GM12878 (cell line): ENCODE results near the gene C5orf52. TPM values are rescaled to one million over a fixed set of nuclear protein-coding genes. Genes with fewer than 3 reads are reported as not detected.

ENCODE experiments used
- ATAC-seq: fragments of 200-7000 bp; cut with Tn5 transposase; 3 replicates; pipeline ENCODE4 v1.9.1; 2020; ENCODE audit warnings: mild to moderate bottlenecking, moderate library complexity
- BruUV-seq: library from RNA; stranded (reverse); fragments of 400-500 nt; replicated peaks from 2 replicates; lab custom pipeline; 2021; lab: Mats Ljungman, UMichigan
- CTCF ChIA-PET: fragments of 300-600 bp; sonication (Branson Sonifier 250); formaldehyde crosslinking; extraction: SDS; loops from one replicate; lab custom pipeline; 2021; ENCODE audit warnings: inconsistent platforms; lab: Yijun Ruan, JAX
- POLR2A ChIA-PET: fragments of 350-600 bp; formaldehyde crosslinking; extraction: SDS; loops from one replicate; lab custom pipeline; 2021; ENCODE audit warnings: inconsistent platforms; lab: Charles Lee
- RAD21 ChIA-PET: fragments of 300-600 bp; sonication (Branson Sonifier 250); formaldehyde crosslinking; loops from one replicate; lab custom pipeline; 2023; ENCODE audit warnings: antibody characterized with exemption; ENCODE audit not compliant: unreplicated experiment; lab: Charles Lee
- SMC1A ChIA-PET: fragments of 300-600 bp; sonication (Branson Sonifier 250); formaldehyde crosslinking; loops from one replicate; lab custom pipeline; 2023; ENCODE audit not compliant: unreplicated experiment, uncharacterized antibody; lab: Charles Lee
- DNase-seq: peaks from one replicate; pipeline ENCODE4 v3.0.0-alpha.2; 2011; ENCODE audit warnings: low read depth, low spot score
- FAIRE-seq: peaks from 3 replicates; lab custom pipeline; 2011; peaks lifted over from hg19 to GRCh38; lab: Jason Lieb, UNC
- H2AFZ ChIP-seq: 2 replicates; pipeline ENCODE4 v1.6.0; 2011; ENCODE audit warnings: low read depth, low read length, control low read depth; ENCODE audit not compliant: control insufficient read depth
- H3K27ac ChIP-seq: 2 replicates; pipeline ENCODE4 v1.5.1; 2011; ENCODE audit warnings: control low read depth; ENCODE audit not compliant: control insufficient read depth, insufficient read depth
- H3K27me3 ChIP-seq, 2 experiments: replicated peaks in 1 of 2; 2 replicates each; pipeline versions ENCODE4 v1.6.0 to v1.6.1; 2011; ENCODE audit warnings: low read length in 1 of 2; ENCODE audit not compliant: control insufficient read depth in 2 of 2, insufficient read depth in 2 of 2
- H3K36me3 ChIP-seq, 2 experiments: 2 replicates each; pipeline ENCODE4 v1.5.1; 2011; ENCODE audit warnings: low read length in 1 of 2; ENCODE audit not compliant: control insufficient read depth in 2 of 2, insufficient read depth in 2 of 2
- H3K4me1 ChIP-seq: 2 replicates; pipeline ENCODE4 v1.6.1; 2011; ENCODE audit warnings: mild to moderate bottlenecking, low read length, moderate library complexity, mixed read lengths; ENCODE audit not compliant: control insufficient read depth, insufficient read depth
- H3K4me2 ChIP-seq: 2 replicates; pipeline ENCODE4 v1.6.0; 2011; ENCODE audit warnings: control low read depth; ENCODE audit not compliant: control insufficient read depth, insufficient read depth
- H3K4me3 ChIP-seq: fragments of 200-600 bp; sonication (generic); 2 replicates; pipeline ENCODE4 v1.5.1; 2016
- H3K79me2 ChIP-seq: 2 replicates; pipeline ENCODE4 v1.6.0; 2011; ENCODE audit warnings: low read length; ENCODE audit not compliant: control insufficient read depth, insufficient read depth
- H3K9ac ChIP-seq: 2 replicates; pipeline ENCODE4 v1.8.0; 2011; ENCODE audit warnings: low read length, control low read depth, mixed read lengths; ENCODE audit not compliant: control insufficient read depth, insufficient read depth
- H3K9me3 ChIP-seq: replicated peaks from 3 replicates; pipeline ENCODE4 v1.5.1; 2011; ENCODE audit warnings: mild to moderate bottlenecking, low read length; ENCODE audit not compliant: control insufficient read depth, insufficient read depth
- H4K20me1 ChIP-seq: 2 replicates; pipeline ENCODE4 v1.6.0; 2011; ENCODE audit not compliant: control insufficient read depth, insufficient read depth
- BRCA1 ChIP-seq: IDR thresholded peaks from 2 replicates; pipeline ENCODE4 v1.6.1; 2011; ENCODE audit warnings: low read depth, low read length, improper control_type of control experiment
- CBX3 ChIP-seq: fragments of 200-600 bp; sonication (generic); IDR thresholded peaks from 2 replicates; pipeline ENCODE4 v1.6.1; 2016; ENCODE audit warnings: low read depth, borderline replicate concordance
- EZH2 ChIP-seq: IDR thresholded peaks from 2 replicates; pipeline ENCODE4 v1.6.1; 2012; ENCODE audit warnings: low read depth, mild to moderate bottlenecking, control low read depth, inconsistent platforms, low read length, borderline replicate concordance; ENCODE audit not compliant: control insufficient read depth
- RUNX3 ChIP-seq: IDR thresholded peaks from 2 replicates; pipeline ENCODE4 v1.6.1; 2012; ENCODE audit warnings: low read length, inconsistent platforms
- TCF3 ChIP-seq: IDR thresholded peaks from 2 replicates; pipeline ENCODE4 v1.6.1; 2012; ENCODE audit warnings: low read depth, mild to moderate bottlenecking, low read length, borderline replicate concordance; ENCODE audit not compliant: insufficient read depth
- ZNF217 ChIP-seq: fragments of 450-650 bp; IDR thresholded peaks from 2 replicates; pipeline ENCODE4 v1.6.1; 2017; ENCODE audit warnings: antibody characterized with exemption, mild to moderate bottlenecking
- ZNF622 ChIP-seq: fragments of 450-650 bp; IDR thresholded peaks from 2 replicates; pipeline ENCODE4 v1.6.1; 2017; ENCODE audit warnings: mild to moderate bottlenecking, inconsistent platforms
- WGBS: methylation state at CpG from one replicate; pipeline ENCODE4 v1.1.6; 2016; ENCODE audit warnings: low lambda C conversion rate; ENCODE audit not compliant: insufficient replicate concordance, insufficient coverage; ENCODE audit errors: missing lambda C conversion rate; 5-methylcytosine and 5-hydroxymethylcytosine counted together
- in situ Hi-C: fragments of 300-500 bp; cut with MboI; formaldehyde crosslinking; loops from 9 replicates; pipeline ENCODE4 v1.14.3; 2018; ENCODE audit warnings: mixed read lengths
- intact Hi-C: fragments of 100-400 bp; cut with micrococcal nuclease; formaldehyde crosslinking; loops from one replicate; pipeline ENCODE4 v1.14.2; 2022; ENCODE audit not compliant: unreplicated experiment
- polyA plus RNA-seq, 11 experiments: library from polyadenylated mRNA; depleted of rRNA in 4 of 11; unstranded in 6 of 11; stranded (reverse) in 5 of 11; fragments of >200 nt; fragmentation: Nextera tagmentation in 4 of 11; fragmentation: Illumina TruSeq in 1 of 11; extraction: Ambion mirVana in 4 of 11; extraction: Trizol in 1 of 11; gene quantifications; 1 replicate in 1 of 11; 2 replicates in 10 of 11; pipeline versions ENCODE4 v1.2.1 to v1.2.3, GENCODE V29; 2011 to 2016; ENCODE audit warnings: inconsistent platforms in 2 of 11, missing spikeins in 2 of 11, low read depth in 1 of 11
- total RNA-seq, 4 experiments: library from RNA; depleted of rRNA in 3 of 4; stranded (reverse); fragments of >200 nt in 3 of 4; fragmentation: Illumina TruSeq in 1 of 4; extraction: Trizol in 1 of 4; gene quantifications; 2 replicates each; pipeline versions ENCODE4 v1.2.1 to v1.2.3, GENCODE V29; 2013 to 2021
- TF ChIP-seq, protein P1 (sequence below): IDR thresholded peaks from 2 replicates; pipeline ENCODE4 v1.6.1; 2012; ENCODE audit warnings: low read depth, low read length, improper control_type of control experiment
- TF ChIP-seq, protein P2 (sequence below): fragments of 450-650 bp; formaldehyde crosslinking; IDR thresholded peaks from 2 replicates; pipeline ENCODE4 v1.4.0; 2020; ENCODE audit warnings: mild to moderate bottlenecking, moderate library complexity
- TF ChIP-seq, protein P3 (sequence below): IDR thresholded peaks from 2 replicates; pipeline ENCODE4 v1.6.1; 2011; ENCODE audit warnings: borderline replicate concordance, low read depth, mild to moderate bottlenecking, moderate library complexity, mixed read lengths, low read length; ENCODE audit not compliant: insufficient read depth; ENCODE audit errors: extremely low read length

Gene C5orf52
- total and polyA plus RNA-seq, 10 of the 15 experiments (the other 5 are each of a cell fraction or from before 2014, with no cell fraction given), result not detected

DNA sequence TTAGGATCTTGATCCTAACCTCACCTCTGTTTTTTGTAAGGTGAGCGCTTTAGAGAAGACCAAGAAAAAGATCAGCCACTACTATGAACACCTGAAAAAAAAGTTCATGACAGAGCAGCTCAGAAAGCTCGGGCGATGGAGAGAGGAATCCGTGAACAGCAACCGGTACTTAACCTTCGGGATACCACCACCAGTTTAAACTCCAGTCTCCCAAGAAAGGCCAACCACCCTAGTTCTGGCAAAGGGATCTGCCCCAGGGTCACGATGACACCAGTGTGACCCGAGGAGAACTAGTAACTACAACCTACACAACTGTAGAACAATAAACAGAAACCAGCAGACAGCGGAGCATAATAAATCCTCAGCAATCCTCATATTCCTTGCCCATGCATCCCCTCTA is 8.5 kb downstream of the C5orf52 start:
- Histone ChIP-seq H3K4me1 (no peaks in the 10 kb centered on the region), H3K36me3 (no peaks in the 10 kb centered on the region), H3K9me3 (no peaks in the 10 kb centered on the region), H3K79me2 (no peaks in the 10 kb centered on the region), H3K9ac (no peak overlapping the region), H3K27ac (no peak overlapping the region), H3K4me3 (no peak overlapping the region), H3K27me3 (no peaks in the 10 kb centered on the region; a peak in 1 of 4 replicates), H3K4me2 (no peak overlapping the region), H4K20me1 (no peaks in the 10 kb centered on the region), H2AFZ (no peak overlapping the region)
- no peak for ATAC-seq
- no TSS peak for BruUV-seq
- in situ Hi-C loops (no loop called here), intact Hi-C loops (no loop called here)
- 63% methylated on average over 9 of the region's 9 CpGs for WGBS
- ChIA-PET POLR2A (no interaction called here), SMC1A (interaction anchor here (1.4 kb wide), 1 partner anchor 210 kb away, joined by 3 read pairs; no protein-coding TSS in a partner anchor), RAD21 (no interaction called here), CTCF (interaction anchor here (1.2 kb wide), 1 partner anchor 9 kb away, joined by 6 read pairs; no protein-coding TSS in a partner anchor)
- DNase-seq, result no peak
- no peak for TF ChIP-seq RUNX3
- TF ChIP-seq, protein P1, sequence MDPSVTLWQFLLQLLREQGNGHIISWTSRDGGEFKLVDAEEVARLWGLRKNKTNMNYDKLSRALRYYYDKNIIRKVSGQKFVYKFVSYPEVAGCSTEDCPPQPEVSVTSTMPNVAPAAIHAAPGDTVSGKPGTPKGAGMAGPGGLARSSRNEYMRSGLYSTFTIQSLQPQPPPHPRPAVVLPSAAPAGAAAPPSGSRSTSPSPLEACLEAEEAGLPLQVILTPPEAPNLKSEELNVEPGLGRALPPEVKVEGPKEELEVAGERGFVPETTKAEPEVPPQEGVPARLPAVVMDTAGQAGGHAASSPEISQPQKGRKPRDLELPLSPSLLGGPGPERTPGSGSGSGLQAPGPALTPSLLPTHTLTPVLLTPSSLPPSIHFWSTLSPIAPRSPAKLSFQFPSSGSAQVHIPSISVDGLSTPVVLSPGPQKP, result no peak
- TF ChIP-seq, protein P2, sequence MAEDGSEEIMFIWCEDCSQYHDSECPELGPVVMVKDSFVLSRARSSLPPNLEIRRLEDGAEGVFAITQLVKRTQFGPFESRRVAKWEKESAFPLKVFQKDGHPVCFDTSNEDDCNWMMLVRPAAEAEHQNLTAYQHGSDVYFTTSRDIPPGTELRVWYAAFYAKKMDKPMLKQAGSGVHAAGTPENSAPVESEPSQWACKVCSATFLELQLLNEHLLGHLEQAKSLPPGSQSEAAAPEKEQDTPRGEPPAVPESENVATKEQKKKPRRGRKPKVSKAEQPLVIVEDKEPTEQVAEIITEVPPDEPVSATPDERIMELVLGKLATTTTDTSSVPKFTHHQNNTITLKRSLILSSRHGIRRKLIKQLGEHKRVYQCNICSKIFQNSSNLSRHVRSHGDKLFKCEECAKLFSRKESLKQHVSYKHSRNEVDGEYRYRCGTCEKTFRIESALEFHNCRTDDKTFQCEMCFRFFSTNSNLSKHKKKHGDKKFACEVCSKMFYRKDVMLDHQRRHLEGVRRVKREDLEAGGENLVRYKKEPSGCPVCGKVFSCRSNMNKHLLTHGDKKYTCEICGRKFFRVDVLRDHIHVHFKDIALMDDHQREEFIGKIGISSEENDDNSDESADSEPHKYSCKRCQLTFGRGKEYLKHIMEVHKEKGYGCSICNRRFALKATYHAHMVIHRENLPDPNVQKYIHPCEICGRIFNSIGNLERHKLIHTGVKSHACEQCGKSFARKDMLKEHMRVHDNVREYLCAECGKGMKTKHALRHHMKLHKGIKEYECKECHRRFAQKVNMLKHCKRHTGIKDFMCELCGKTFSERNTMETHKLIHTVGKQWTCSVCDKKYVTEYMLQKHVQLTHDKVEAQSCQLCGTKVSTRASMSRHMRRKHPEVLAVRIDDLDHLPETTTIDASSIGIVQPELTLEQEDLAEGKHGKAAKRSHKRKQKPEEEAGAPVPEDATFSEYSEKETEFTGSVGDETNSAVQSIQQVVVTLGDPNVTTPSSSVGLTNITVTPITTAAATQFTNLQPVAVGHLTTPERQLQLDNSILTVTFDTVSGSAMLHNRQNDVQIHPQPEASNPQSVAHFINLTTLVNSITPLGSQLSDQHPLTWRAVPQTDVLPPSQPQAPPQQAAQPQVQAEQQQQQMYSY, result no peak
- no peak for TF ChIP-seq ZNF217
- no peak for TF ChIP-seq TCF3
- TF ChIP-seq ZNF622, result no peak
- TF ChIP-seq CBX3, result no peak
- no peak for TF ChIP-seq EZH2
- TF ChIP-seq, protein P3, sequence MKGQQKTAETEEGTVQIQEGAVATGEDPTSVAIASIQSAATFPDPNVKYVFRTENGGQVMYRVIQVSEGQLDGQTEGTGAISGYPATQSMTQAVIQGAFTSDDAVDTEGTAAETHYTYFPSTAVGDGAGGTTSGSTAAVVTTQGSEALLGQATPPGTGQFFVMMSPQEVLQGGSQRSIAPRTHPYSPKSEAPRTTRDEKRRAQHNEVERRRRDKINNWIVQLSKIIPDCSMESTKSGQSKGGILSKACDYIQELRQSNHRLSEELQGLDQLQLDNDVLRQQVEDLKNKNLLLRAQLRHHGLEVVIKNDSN, result no peak
- no peak for TF ChIP-seq BRCA1
- FAIRE-seq, result no peak
